ACC112 (cell line): ENCODE measurements around the gene RHBDD1.
A peak's percentile ranks its signal among the peaks of the same experiment; 100 is the strongest.

Experiments used
- H2AFZ ChIP-seq: fragments of 200-600 bp; sonication (generic); one replicate; pipeline ENCODE4 v1.6.0; 2017; ENCODE audit warnings: antibody characterized with exemption, low read length; ENCODE audit not compliant: unreplicated experiment
- H3K27ac ChIP-seq: fragments of 200-600 bp; sonication (generic); 2 replicates; pipeline ENCODE4 v1.5.1; 2014; ENCODE audit warnings: low read depth, mild to moderate bottlenecking, antibody characterized with exemption, low read length, moderate library complexity
- H3K27me3 ChIP-seq: fragments of 200-600 bp; sonication (generic); 2 replicates; pipeline ENCODE4 v1.6.1; 2014; ENCODE audit warnings: mild to moderate bottlenecking, antibody characterized with exemption, low read length, moderate library complexity, mixed read lengths; ENCODE audit not compliant: insufficient read depth
- H3K36me3 ChIP-seq: fragments of 200-600 bp; sonication (generic); 2 replicates; pipeline ENCODE4 v1.6.1; 2016; ENCODE audit warnings: mild to moderate bottlenecking, antibody characterized with exemption, low read length, moderate library complexity, mixed read lengths; ENCODE audit not compliant: insufficient read depth
- H3K4me1 ChIP-seq: fragments of 200-600 bp; sonication (generic); one replicate; pipeline ENCODE4 v1.6.1; 2016; ENCODE audit warnings: low read length, mixed read lengths; ENCODE audit not compliant: insufficient read depth, unreplicated experiment, control insufficient read depth
- H3K4me3 ChIP-seq: fragments of 200-600 bp; sonication (generic); 2 replicates; pipeline ENCODE4 v1.5.1; 2014; ENCODE audit warnings: mild to moderate bottlenecking, low read depth, low read length
- H3K79me2 ChIP-seq: fragments of 200-600 bp; sonication (generic); one replicate; pipeline ENCODE4 v1.6.0; 2016; ENCODE audit warnings: low read length; ENCODE audit not compliant: control insufficient read depth, unreplicated experiment, insufficient read depth

Gene RHBDD1

GRCh38 chr2:226835796-226836547 is at the start of gene RHBDD1:
Gene RHBDD1 (plus strand): TSS chr2:226836054. CDS start chr2:226864694, 28,640 bp downstream.
- peak within 1 kb of the TSS; percentile 91 for H3K27ac ChIP-seq
- H3K27me3 ChIP-seq: no peaks in the 10 kb centered on the region
- H3K4me1 ChIP-seq: peaks cover 29% of the 10 kb centered on the region
- H2AFZ ChIP-seq: peak within 1 kb of the TSS; percentile 95
- no peaks in the 10 kb centered on the region for H3K36me3 ChIP-seq
- peaks cover 40% of the 10 kb centered on the region for H3K79me2 ChIP-seq
- H3K4me3 ChIP-seq: peak within 1 kb of the TSS; percentile 92

GRCh38 chr2:226788064-226788463 is 47.8 kb upstream of the RHBDD1 start:
- H3K79me2 ChIP-seq: peaks cover 87% of the 10 kb centered on the region
- peak overlapping the region; percentile 92 for H3K27ac ChIP-seq
- no peaks in the 10 kb centered on the region for H3K27me3 ChIP-seq

GRCh38 chr2:226788881-226789490 is 46.9 kb upstream of the RHBDD1 start:
- Histone ChIP-seq H3K4me1 (peaks cover 40% of the 10 kb centered on the region), H3K79me2 (peaks cover 87% of the 10 kb centered on the region), H3K27ac (peak overlapping the region; percentile 92)

More at GRCh38 chr2:226788064-226788463, 47.8 kb upstream of the RHBDD1 start:
- Histone ChIP-seq H3K4me3 (peak overlapping the region; percentile 95), H3K36me3 (peaks cover 50% of the 10 kb centered on the region), H3K4me1 (peaks cover 40% of the 10 kb centered on the region), H2AFZ (no peak overlapping the region)

GRCh38 chr2:226790011-226790410 is 45.8 kb upstream of the RHBDD1 start:
- Histone ChIP-seq H3K27me3 (no peaks in the 10 kb centered on the region), H3K79me2 (peaks cover 90% of the 10 kb centered on the region), H2AFZ (no peak overlapping the region), H3K4me1 (peaks cover 40% of the 10 kb centered on the region), H3K36me3 (peaks cover 52% of the 10 kb centered on the region), H3K27ac (peak overlapping the region; percentile 92), H3K4me3 (peak overlapping the region; percentile 95)

More at GRCh38 chr2:226788881-226789490, 46.9 kb upstream of the RHBDD1 start:
- Histone ChIP-seq H3K27me3 (no peaks in the 10 kb centered on the region), H3K36me3 (peaks cover 50% of the 10 kb centered on the region), H3K4me3 (peak overlapping the region; percentile 95), H2AFZ (no peak overlapping the region)

- H3K4me1 ChIP-seq: peaks cover 40% of the 10 kb centered on the region
- peaks cover 51% of the 10 kb centered on the region for H3K36me3 ChIP-seq
- H3K27ac ChIP-seq: peak overlapping the region; percentile 92
- peak overlapping the region; percentile 95 for H3K4me3 ChIP-seq
- H3K27me3 ChIP-seq: no peaks in the 10 kb centered on the region
- no peak overlapping the region for H2AFZ ChIP-seq
- peaks cover 92% of the 10 kb centered on the region for H3K79me2 ChIP-seq
These were observed 45.4 kb upstream of the RHBDD1 start for GRCh38 chr2:226790431-226790830.

- peaks cover 50% of the 10 kb centered on the region for H3K36me3 ChIP-seq
- peaks cover 97% of the 10 kb centered on the region for H3K79me2 ChIP-seq
- peak overlapping the region; percentile 95 for H3K4me3 ChIP-seq
- no peaks in the 10 kb centered on the region for H3K27me3 ChIP-seq
- peak overlapping the region; percentile 75 for H2AFZ ChIP-seq
- H3K4me1 ChIP-seq: peaks cover 45% of the 10 kb centered on the region
- H3K27ac ChIP-seq: peak overlapping the region; percentile 92
These were observed 44.8 kb upstream of the RHBDD1 start for GRCh38 chr2:226791056-226791486.

GRCh38 chr2:226791487-226792081 is 44.3 kb upstream of the RHBDD1 start:
- Histone ChIP-seq H3K4me3 (peak overlapping the region; percentile 95), H3K27me3 (no peaks in the 10 kb centered on the region), H3K79me2 (peaks cover 98% of the 10 kb centered on the region), H3K4me1 (peaks cover 50% of the 10 kb centered on the region), H3K36me3 (peaks cover 50% of the 10 kb centered on the region), H3K27ac (peak overlapping the region; percentile 92), H2AFZ (peak overlapping the region; percentile 75)

- Histone ChIP-seq H3K27me3 (no peaks in the 10 kb centered on the region), H3K4me3 (peak overlapping the region; percentile 95), H3K27ac (peak overlapping the region; percentile 92), H3K79me2 (peaks cover 99% of the 10 kb centered on the region), H3K36me3 (peaks cover 51% of the 10 kb centered on the region), H3K4me1 (peaks cover 53% of the 10 kb centered on the region), H2AFZ (no peak overlapping the region)
These were observed 43.5 kb upstream of the RHBDD1 start for GRCh38 chr2:226792155-226792881.

- Histone ChIP-seq H2AFZ (no peak overlapping the region), H3K4me1 (peaks cover 49% of the 10 kb centered on the region), H3K36me3 (peaks cover 48% of the 10 kb centered on the region; the same call in 1 of the 2 replicates), H3K27me3 (no peaks in the 10 kb centered on the region), H3K79me2 (peaks cover 99% of the 10 kb centered on the region), H3K27ac (peak overlapping the region; percentile 92), H3K4me3 (peak overlapping the region; percentile 95)
These were observed 42.2 kb upstream of the RHBDD1 start for GRCh38 chr2:226793646-226794045.

GRCh38 chr2:226794196-226794661 is 41.6 kb upstream of the RHBDD1 start:
- Histone ChIP-seq H2AFZ (peak overlapping the region; percentile 24), H3K36me3 (peaks cover 48% of the 10 kb centered on the region; the same call in 1 of the 2 replicates), H3K27ac (peak overlapping the region; percentile 92), H3K4me1 (peaks cover 43% of the 10 kb centered on the region), H3K27me3 (no peaks in the 10 kb centered on the region), H3K79me2 (peaks cover 99% of the 10 kb centered on the region), H3K4me3 (peak overlapping the region; percentile 95)
